Keratinocyte (primary cell): ENCODE measurements around the gene VPS11. TPM values are rescaled to one million over a fixed set of nuclear protein-coding genes. Genes with fewer than 3 reads are reported as not detected.

Experiments
- DNase-seq: peaks from one replicate; pipeline ENCODE4 v3.0.0-alpha.2; 2011; ENCODE audit warnings: low read depth, missing footprints, low spot score
- FAIRE-seq: peaks from 2 replicates; lab custom pipeline; 2011; peaks lifted over from hg19 to GRCh38; lab: Jason Lieb, UNC
- H2AFZ ChIP-seq: 2 replicates; pipeline ENCODE4 v1.6.0; 2012; ENCODE audit warnings: low read length, control low read depth, inconsistent platforms; ENCODE audit not compliant: control insufficient read depth
- H3K27ac ChIP-seq: 2 replicates; pipeline ENCODE4 v1.5.1; 2011; ENCODE audit warnings: low read length; ENCODE audit not compliant: control insufficient read depth, insufficient read depth
- H3K27me3 ChIP-seq: 3 replicates; pipeline ENCODE4 v1.6.0; 2011; ENCODE audit warnings: low read length; ENCODE audit not compliant: control insufficient read depth, insufficient read depth; ENCODE audit errors: extremely low read depth
- H3K36me3 ChIP-seq, 2 experiments: 2 replicates in 1 of 2; 3 replicates in 1 of 2; pipeline ENCODE4 v1.5.1; 2011; ENCODE audit warnings: low read length in 2 of 2, mild to moderate bottlenecking in 1 of 2; ENCODE audit not compliant: control insufficient read depth in 2 of 2, insufficient read depth in 2 of 2; ENCODE audit errors: extremely low read depth in 1 of 2
- H3K4me1 ChIP-seq: 3 replicates; pipeline ENCODE4 v1.5.1; 2011; ENCODE audit warnings: low read length; ENCODE audit not compliant: control insufficient read depth, insufficient read depth; ENCODE audit errors: extremely low read depth
- H3K4me2 ChIP-seq: 3 replicates; pipeline ENCODE4 v1.6.0; 2011; ENCODE audit warnings: low read depth, low read length; ENCODE audit not compliant: control insufficient read depth, insufficient read depth; ENCODE audit errors: extremely low read depth
- H3K4me3 ChIP-seq, 3 experiments: fragments of 200-600 bp in 1 of 3; sonication (generic) in 1 of 3; 2 replicates in 2 of 3; 3 replicates in 1 of 3; pipeline ENCODE4 v1.5.1; 2011 to 2016; ENCODE audit warnings: low read length in 3 of 3, mild to moderate bottlenecking in 3 of 3, control low read depth in 2 of 3, inconsistent platforms in 1 of 3, low read depth in 1 of 3, mixed read lengths in 1 of 3, mixed run types in 1 of 3, moderate library complexity in 1 of 3; ENCODE audit not compliant: control insufficient read depth in 2 of 3, insufficient read depth in 2 of 3; ENCODE audit errors: extremely low read depth in 1 of 3
- H3K79me2 ChIP-seq: 2 replicates; pipeline ENCODE4 v1.6.0; 2012; ENCODE audit warnings: low read length; ENCODE audit not compliant: control insufficient read depth, insufficient read depth
- H3K9ac ChIP-seq: 3 replicates; pipeline ENCODE4 v1.6.0; 2011; ENCODE audit warnings: low read length; ENCODE audit not compliant: control insufficient read depth, insufficient read depth; ENCODE audit errors: extremely low read depth
- H3K9me1 ChIP-seq: 3 replicates; pipeline ENCODE4 v1.6.0; 2011; ENCODE audit warnings: low read length; ENCODE audit not compliant: control insufficient read depth, insufficient read depth; ENCODE audit errors: extremely low read depth
- H3K9me3 ChIP-seq: 2 replicates; pipeline ENCODE4 v1.5.1; 2012; ENCODE audit warnings: low read depth, low read length; ENCODE audit not compliant: control insufficient read depth
- H4K20me1 ChIP-seq: 3 replicates; pipeline ENCODE4 v1.6.0; 2011; ENCODE audit warnings: low read length; ENCODE audit not compliant: control insufficient read depth, insufficient read depth; ENCODE audit errors: extremely low read depth
- EZH2 ChIP-seq: IDR thresholded peaks from one replicate; pipeline ENCODE4 v1.6.1; 2012; ENCODE audit warnings: inconsistent platforms, mild to moderate bottlenecking, low read length, moderate library complexity
- dilution Hi-C: fragments of 300-500 bp; cut with MboI; formaldehyde crosslinking; loops from one replicate; pipeline ENCODE4 v1.7.0; 2020; ENCODE audit warnings: low sequenced_read_pairs; ENCODE audit not compliant: extremely low pct_ligation_motif_present
- polyA plus RNA-seq, 5 experiments: library from polyadenylated mRNA; depleted of rRNA in 3 of 5; stranded (reverse) in 3 of 5; stranded (forward) in 1 of 5; unstranded in 1 of 5; fragments of >200 nt; gene quantifications; 1 replicate in 1 of 5; 2 replicates in 3 of 5; 3 replicates in 1 of 5; pipeline versions ENCODE4 v1.2.1 to v1.2.3, GENCODE V29; 2011 to 2012; ENCODE audit warnings: missing spikeins in 2 of 5, low read depth in 1 of 5, low replicate concordance in 1 of 5
- TF ChIP-seq, protein P1 (sequence below), 3 experiments: IDR thresholded peaks in 1 of 3; conservative IDR thresholded peaks in 1 of 3; optimal IDR thresholded peaks in 1 of 3; 2 replicates in 2 of 3; 3 replicates in 1 of 3; pipeline versions ENCODE3 to v1.5.1; 2011; ENCODE audit warnings: low read length in 3 of 3, mild to moderate bottlenecking in 3 of 3, moderate library complexity in 2 of 3, control low read depth in 1 of 3, inconsistent platforms in 1 of 3; ENCODE audit not compliant: insufficient read depth in 2 of 3; ENCODE audit errors: extremely low read depth in 1 of 3

Gene VPS11
- polyA plus RNA-seq, 1 donor (not counting 4 experiments of a cell fraction or from before 2014, with no cell fraction given): 12.1 TPM

DNA sequence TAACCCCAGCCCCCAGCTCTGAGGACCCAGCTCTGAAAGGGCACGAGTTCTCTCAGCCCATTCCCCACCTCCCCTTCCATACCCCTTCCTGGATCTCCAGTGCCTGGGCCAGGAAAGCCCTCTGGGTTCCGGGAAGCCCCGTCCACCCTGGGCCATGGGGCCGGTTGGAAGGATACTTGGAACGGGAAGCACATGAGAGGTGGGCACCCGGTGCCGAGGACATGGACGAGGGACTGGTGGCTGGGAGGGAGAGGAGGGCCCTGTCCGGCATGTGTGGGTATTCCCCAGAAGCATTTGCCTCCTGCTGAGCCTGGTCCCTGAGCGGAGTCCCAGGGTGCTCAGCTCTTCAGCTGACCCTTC, 48.6 kb downstream of the VPS11 start:
- dilution Hi-C loops: no loop called here
- H2AFZ ChIP-seq: no peak overlapping the region
- H3K9me3 ChIP-seq: no peaks in the 10 kb centered on the region
- peaks cover 12% of the 10 kb centered on the region for H3K4me1 ChIP-seq
- no peak overlapping the region for H3K9ac ChIP-seq
- no peaks in the 10 kb centered on the region for H3K79me2 ChIP-seq
- DNase-seq (no peak), FAIRE-seq (no peak)
- TF ChIP-seq, protein P1, sequence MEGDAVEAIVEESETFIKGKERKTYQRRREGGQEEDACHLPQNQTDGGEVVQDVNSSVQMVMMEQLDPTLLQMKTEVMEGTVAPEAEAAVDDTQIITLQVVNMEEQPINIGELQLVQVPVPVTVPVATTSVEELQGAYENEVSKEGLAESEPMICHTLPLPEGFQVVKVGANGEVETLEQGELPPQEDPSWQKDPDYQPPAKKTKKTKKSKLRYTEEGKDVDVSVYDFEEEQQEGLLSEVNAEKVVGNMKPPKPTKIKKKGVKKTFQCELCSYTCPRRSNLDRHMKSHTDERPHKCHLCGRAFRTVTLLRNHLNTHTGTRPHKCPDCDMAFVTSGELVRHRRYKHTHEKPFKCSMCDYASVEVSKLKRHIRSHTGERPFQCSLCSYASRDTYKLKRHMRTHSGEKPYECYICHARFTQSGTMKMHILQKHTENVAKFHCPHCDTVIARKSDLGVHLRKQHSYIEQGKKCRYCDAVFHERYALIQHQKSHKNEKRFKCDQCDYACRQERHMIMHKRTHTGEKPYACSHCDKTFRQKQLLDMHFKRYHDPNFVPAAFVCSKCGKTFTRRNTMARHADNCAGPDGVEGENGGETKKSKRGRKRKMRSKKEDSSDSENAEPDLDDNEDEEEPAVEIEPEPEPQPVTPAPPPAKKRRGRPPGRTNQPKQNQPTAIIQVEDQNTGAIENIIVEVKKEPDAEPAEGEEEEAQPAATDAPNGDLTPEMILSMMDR (optimal IDR thresholded peaks at IDR 0.05 in 1 of 3, IDR thresholded peaks at IDR 0.05 in 1 of 3, conservative IDR thresholded peaks at IDR 0.05 in 1 of 3; ENCODE audit: extremely low read depth in 1 of 3, insufficient read depth in 2 of 3, low read length in 3 of 3): no peak
- TF ChIP-seq EZH2: no peak
- H3K4me3 ChIP-seq: no peak overlapping the region
- no peaks in the 10 kb centered on the region for H3K9me1 ChIP-seq
- H3K4me2 ChIP-seq: no peak overlapping the region
- no peak overlapping the region for H3K27ac ChIP-seq
- H3K36me3 ChIP-seq: peaks cover 7 to 17% of the 10 kb centered on the region in 2 experiments
- no peaks in the 10 kb centered on the region for H4K20me1 ChIP-seq
- no peaks in the 10 kb centered on the region for H3K27me3 ChIP-seq

- H4K20me1 ChIP-seq: no peaks in the 10 kb centered on the region
- H3K79me2 ChIP-seq: peaks cover 2% of the 10 kb centered on the region
- H3K27me3 ChIP-seq: no peaks in the 10 kb centered on the region
- DNase-seq: no peak
- H3K4me1 ChIP-seq: peaks cover 12% of the 10 kb centered on the region
- dilution Hi-C loops: no loop called here
- H3K27ac ChIP-seq: no peak overlapping the region
- no peak for FAIRE-seq
- no peak overlapping the region for H3K4me3 ChIP-seq
- H3K4me2 ChIP-seq: no peak overlapping the region
- peaks cover 7 to 13% of the 10 kb centered on the region in 2 experiments for H3K36me3 ChIP-seq
- H3K9me1 ChIP-seq: no peaks in the 10 kb centered on the region
- no peak overlapping the region for H3K9ac ChIP-seq
- H3K9me3 ChIP-seq: no peaks in the 10 kb centered on the region
- H2AFZ ChIP-seq: no peak overlapping the region
- TF ChIP-seq EZH2: no peak
- TF ChIP-seq, protein P1 (optimal IDR thresholded peaks at IDR 0.05 in 1 of 3, IDR thresholded peaks at IDR 0.05 in 1 of 3, conservative IDR thresholded peaks at IDR 0.05 in 1 of 3; ENCODE audit: extremely low read depth in 1 of 3, insufficient read depth in 2 of 3, low read length in 3 of 3): no peak
Measured at GRCh38 chr11:119116601-119117000, 49.0 kb downstream of the VPS11 start.
